Activated CD8-positive, alpha-beta memory T cell treated with anti-CD3 and anti-CD28 coated beads, Interleukin-2, amount 50 U/mL, for 24 hours (primary cell): ENCODE results near the gene FXYD4.
"Not testable (repeated sequence)": the region's sequence is repeated elsewhere in the genome, so short reads cannot be mapped to it uniquely, and the experiment has no call there.

Source experiments
- DNase-seq: peaks from one replicate; pipeline ENCODE4 v3.0.0-alpha.2; 2020; ENCODE audit errors: extremely low read depth

Gene FXYD4, protein sequence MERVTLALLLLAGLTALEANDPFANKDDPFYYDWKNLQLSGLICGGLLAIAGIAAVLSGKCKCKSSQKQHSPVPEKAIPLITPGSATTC

GRCh38 chr10:43371418-43371817 lies at the start of gene FXYD4:
FXYD4 (plus strand) TSS chr10:43371636; CDS start chr10:43373747, 2,111 bp downstream.
- no peak for DNase-seq

DNA sequence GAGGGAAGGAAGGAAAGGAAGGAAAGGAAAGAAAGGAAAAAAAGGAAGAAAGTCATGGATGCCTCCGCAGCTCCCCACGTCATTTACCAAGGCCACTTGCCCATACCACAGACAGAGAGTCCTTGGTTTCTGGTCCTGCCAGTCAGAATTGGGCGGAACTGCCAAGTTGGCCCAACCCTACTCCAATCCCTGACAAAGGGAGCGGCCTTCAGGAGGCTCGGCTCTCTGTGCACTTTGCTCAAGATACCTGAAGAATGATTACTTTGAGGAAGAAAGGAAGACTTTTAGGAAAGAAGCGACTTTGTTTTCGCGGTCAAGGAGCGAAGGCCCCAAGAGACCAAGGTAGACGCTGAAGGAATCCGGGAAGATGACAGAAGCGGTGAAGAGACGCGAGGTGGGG lies 49.1 kb upstream of the FXYD4 start:
- no peak for DNase-seq

DNA sequence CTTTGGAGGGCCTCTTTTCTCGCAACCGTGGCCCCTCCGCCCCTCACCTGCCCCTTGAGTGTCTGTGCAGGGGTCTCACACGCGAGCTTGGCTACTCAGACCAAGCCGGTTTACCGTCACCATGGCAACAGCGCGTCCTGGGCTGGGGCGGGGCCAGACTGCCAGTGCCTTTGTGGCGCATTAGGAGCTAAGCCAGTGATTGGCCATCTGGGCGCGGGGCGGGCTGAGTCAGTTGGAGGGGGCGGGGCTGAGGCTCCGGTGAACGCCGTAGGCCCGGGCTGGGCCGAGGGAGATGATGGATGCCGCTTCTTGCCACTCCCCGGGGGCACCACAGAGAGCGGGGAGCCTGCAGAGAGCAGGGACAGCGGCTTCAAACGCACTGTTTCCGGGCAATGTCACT lies 48.7 kb upstream of the FXYD4 start:
- DNase-seq, result peak; percentile 61

DNA sequence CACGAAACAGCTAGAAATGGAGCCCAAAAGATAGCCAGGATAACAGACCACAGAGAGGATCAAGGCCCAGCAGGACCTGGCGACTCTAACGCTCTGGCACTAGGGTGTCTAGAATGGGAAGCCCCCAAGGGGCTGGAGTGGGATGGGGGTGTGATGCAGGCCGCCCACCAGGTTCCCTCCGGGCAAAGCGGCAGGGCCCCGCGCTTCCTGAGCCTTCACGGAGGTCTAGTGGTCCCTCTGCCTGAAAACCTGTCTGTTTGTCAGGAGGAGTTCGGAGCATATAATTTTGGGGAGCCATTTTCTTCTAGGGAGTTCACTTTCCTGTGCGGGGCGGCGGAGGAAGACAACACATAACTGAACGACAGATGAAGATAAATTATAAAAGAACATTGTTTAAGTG lies 48.2 kb upstream of the FXYD4 start:
- DNase-seq, result no peak

DNA sequence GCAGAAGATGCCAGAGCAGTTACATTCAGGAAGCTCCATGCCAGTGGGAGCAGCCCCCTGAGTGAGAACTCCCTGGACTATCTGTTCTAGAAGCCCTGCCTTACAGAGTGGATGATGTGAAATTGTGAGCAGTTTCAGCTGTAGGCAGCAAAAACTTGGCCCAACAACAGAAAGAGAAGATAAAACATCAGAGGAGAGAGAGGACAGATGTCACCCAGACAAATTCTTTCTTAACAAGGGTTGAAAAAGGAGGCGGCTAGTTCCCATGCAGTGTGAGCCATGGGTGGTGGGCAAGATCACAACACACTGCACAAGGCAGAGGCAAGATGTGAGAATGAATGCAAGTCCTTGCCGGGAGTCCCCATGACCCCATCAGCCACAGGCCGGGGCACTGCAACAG lies 46.6 kb upstream of the FXYD4 start:
- DNase-seq, result no peak

GRCh38 chr10:43327171-43327570 lies 44.3 kb upstream of the FXYD4 start:
- no peak for DNase-seq

DNA sequence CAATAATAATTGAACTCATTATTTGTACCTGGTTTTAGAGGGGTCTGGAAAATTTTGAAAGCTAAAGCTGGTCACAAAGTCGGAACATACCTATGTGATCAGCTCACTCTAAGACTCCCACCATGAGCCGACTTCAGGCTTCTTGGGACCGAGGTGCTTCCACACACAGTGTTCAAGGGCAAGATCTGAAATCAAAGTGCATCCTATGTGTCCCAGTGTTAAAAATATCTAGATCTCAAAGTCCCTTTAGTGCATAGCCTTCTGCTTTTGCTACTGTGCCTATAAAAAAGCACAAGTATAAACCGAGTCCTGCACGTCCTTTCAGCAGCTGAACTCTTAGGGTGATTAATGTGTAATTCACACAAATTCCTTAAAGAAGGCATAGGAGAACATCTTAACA lies 43.5 kb upstream of the FXYD4 start:
- no peak for DNase-seq

DNA sequence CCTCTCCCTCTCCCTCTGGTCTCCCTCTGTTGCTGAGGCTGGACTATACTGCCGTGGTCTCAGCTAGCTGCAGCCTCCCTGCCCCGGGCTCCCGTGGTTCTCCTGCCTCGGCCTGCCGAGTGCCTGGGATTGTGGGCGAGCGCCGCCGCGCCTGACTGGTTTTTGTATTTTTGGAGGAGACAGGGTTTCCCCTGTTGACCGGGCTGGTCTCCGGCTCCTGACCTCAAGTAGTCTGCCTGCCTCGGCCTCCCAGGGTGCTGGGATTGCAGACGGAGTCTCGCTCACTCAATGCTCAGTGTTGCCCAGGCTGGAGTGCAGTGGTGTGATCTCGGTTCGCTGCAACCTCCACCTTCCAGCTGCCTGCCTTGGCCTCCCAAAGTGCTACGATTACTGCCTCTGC lies 42.6 kb upstream of the FXYD4 start:
- not testable (repeated sequence) for DNase-seq

DNA sequence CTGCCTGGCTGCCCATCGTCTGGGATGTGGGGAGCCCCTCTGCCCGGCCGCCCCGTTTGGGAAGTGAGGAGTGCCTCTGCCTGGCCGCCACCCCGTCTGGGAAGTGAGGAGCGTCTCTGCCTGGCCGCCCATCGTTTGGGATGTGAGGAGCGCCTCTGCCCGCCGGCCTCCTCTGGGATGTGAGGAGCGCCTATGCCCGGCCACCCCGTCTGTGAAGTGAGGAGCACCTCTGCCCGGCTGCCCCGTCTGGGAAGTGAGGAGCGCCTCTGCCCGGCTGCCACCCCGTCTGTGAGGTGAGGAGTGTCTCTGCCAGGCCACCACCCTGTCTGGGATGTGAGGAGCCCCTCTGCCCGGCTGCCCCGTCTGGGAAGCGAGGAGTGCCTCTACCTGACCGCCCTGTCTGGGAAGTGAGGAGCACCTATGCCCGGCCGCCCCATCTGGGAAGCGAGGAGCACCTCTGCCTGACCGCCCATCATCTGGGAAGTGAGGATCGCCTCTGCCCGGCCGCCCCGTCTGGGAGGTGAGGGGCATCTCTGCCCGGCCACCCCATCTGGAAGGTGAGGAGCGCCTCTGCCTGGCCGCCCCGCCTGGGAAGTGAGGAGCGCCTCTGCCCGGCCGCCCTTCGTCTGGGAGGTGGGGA lies 42.1 kb upstream of the FXYD4 start:
- not testable (repeated sequence) for DNase-seq

- not testable (repeated sequence) for DNase-seq
Observed at GRCh38 chr10:43330049-43330823, 41.2 kb upstream of the FXYD4 start.

DNA sequence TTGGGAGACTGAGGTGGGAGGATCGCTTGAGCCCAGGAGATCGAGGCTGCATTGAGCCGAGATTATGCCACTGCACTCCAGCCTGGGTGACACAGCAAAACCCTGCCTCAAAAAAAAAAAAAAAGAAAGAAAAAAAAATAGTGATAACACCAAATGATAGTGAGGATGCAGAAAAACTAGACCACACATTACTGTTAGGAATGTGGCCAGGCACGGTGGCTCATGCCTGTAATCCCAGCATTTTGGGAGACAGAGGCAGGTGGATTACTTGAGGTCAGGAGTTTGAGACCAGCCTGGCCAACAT lies 40.7 kb upstream of the FXYD4 start:
- not testable (repeated sequence) for DNase-seq

DNA sequence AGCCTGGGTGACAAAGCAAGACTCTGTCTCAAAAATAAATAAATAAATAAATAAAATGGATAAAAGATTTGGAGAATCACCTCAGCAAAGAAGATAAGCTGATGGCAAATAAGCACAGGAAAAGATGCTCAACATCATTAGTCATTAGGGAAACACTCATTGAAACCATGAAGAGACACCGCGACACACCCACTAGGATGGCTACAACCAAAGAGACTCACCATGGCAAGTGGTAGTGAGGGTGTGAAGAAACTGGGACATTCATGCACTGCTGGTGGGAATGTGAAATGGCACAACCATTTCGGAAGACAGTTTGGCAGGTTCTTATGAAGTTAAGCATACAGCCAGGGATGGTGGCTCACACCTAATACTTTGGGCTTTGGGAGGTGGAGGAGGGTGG lies 37.8 kb upstream of the FXYD4 start:
- no peak for DNase-seq

DNA sequence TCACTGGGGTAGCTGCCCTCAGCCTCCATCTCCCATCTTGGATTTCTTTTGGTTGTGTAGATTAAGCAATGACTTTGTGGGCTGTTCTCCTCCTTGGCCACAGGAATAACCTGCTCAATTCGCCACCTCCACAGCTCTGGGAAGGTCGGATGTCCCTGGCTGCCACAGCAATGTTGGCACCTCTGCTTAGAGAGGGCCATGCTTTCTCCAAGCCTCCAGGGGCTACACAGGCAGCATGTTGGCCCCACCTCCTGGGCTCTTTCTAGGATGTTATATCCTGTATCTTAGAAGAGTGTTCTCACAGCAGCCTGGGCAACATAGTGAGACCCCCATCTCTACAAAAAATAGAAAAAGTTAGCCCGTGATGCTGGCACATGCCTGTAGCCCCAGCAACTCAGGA lies 35.4 kb upstream of the FXYD4 start:
- DNase-seq, result no peak

DNA sequence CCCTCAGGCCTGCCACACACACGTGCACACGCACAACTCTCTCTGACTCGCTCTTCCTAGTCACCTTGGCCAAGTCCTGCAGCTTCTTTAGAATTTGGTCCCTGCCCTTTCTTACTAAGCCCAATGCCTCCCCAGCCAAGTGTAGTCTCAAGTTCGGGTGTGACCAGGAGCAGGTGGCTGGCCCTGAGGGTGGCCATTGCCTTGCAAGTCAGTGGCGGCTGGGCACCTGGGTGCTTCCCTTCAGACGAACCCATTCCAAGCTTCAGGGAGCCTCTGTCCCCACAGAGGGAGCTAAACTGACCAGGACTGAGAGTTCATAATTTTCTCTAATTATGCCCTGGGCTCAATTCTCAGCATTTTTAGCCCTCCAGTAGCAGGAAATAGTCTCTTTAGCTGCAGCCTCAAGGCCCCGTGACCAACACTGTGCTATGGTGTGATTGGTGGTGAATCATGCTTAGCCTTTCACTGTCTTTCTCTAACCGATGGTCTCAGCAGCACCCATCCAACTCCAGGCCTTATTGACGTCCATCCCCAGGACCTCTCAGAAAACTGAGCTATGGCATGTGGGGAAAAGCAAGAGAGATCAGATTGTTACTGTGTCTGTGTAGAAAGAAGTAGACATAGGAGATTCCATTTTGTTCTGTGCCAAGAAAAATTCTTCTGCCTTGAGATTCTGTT lies 34.7 kb upstream of the FXYD4 start:
- no peak for DNase-seq

DNA sequence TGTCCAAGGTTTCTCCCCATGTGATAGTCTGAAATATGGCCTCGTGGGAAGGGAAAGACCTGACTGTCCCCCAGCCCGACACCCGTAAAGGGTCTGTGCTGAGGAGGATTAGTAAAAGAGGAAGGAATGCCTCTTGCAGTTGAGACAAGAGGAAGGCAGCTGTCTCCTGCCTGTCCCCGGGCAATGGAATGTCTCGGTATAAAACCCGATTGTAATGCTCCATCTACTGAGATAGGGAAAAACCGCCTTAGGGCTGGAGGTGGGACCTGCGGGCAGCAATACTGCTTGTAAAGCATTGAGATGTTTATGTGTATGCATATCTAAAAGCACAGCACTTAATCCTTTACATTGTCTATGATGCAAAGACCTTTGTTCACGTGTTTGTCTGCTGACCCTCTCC lies 33.9 kb upstream of the FXYD4 start:
- not testable (repeated sequence) for DNase-seq

DNA sequence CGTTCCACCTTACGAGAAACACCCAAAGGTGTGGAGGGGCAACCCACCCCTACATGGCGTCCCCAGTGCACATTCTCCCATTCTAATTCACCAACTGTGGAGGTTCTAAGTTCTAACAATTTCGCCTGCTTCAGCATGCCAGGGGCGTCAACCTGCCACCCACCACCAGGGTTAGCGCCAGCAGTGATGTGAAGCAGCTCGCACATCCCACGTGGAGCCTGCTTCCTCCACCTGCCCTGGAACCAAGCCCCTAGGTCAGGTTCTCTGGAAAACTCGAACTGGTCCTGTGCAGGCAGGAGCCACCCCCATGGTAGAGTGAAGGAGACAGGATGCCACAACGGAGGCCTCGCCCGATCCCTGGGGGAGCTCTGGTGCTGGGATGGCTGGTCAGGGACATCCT lies 33.3 kb upstream of the FXYD4 start:
- no peak for DNase-seq

DNA sequence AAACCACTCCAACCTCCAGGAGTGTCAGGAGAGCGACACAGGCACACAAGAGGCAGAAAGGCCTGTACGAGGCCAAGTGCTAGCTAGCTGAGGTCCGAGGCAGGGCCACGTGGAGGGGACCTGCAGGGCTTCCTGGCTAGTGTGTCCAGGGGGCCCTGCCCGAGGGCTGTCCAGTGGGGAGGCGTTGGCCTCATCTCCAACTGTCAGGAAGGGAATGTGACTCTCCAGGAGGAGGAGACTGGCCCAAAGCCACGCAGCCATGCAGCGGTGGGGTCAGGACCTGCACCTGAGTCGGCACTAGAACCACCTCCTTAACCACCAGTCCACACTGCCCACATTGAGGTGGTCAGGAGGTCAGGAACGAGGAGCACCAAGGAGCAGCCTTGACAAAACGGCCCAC lies 32.3 kb upstream of the FXYD4 start:
- no peak for DNase-seq

GRCh38 chr10:43340101-43340500 lies 31.3 kb upstream of the FXYD4 start:
- no peak for DNase-seq

GRCh38 chr10:43340619-43341018 lies 30.8 kb upstream of the FXYD4 start:
- DNase-seq, result no peak

DNA sequence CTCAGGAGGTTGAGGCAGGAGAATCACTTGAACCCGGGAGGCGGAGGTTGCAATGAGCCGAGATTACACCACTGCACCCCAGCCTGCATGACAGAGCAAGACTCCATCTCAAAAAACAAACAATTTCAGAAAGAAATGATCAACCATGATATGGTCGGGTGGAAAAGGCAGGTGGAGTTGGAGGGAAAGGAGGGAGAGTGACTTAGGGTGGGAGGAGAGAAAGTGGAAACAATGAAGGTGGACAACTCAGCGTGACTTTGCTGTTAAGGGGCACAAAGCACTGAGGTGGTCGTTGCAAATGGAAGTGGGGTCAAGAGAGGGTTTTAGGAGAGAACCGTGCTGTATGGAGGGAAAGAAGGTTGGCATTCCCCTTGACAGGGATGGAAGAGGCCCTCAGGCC lies 30.0 kb upstream of the FXYD4 start:
- no peak for DNase-seq

GRCh38 chr10:43342279-43343125 lies 28.9 kb upstream of the FXYD4 start:
- DNase-seq, result no peak

DNA sequence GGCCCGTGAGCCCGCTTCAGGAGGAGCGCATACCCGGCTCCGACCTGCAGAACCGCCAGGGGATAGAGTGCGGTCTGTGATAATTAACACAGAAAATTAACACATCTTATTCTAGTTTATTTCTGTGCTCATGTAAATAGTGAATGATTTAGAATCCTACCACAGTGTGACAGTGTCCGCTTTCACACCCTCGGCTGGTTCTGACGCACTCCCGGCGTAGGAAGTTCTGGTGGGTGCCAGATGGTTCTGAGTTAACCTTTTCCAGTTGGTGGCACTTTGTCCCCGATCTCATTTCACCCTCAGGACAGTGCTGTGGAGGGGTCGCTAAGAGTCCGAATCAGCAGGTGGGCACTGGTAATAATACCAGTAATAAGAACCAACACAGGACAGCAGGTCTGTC lies 28.3 kb upstream of the FXYD4 start:
- DNase-seq, result no peak
